ENCODE measurements around the gene CCDC33.

CCDC33 gene

GRCh38 chr15:74265046-74265639, 29.0 kb downstream of the CCDC33 start:
- H3K4me3 ChIP-seq (replicated peaks; ENCODE audit: insufficient read depth, low read length): no peak overlapping the region
- no peak for DNase-seq (ENCODE audit: low read depth in 1 of 2, low spot score in 1 of 2)
- TF ChIP-seq SPI1 (IDR thresholded peaks at IDR 0.05; ENCODE audit: borderline replicate concordance, low read depth) (no peak), POLR2AphosphoS5 (IDR thresholded peaks at IDR 0.05; ENCODE audit: low read depth) (no peak), REST (IDR thresholded peaks at IDR 0.05; ENCODE audit: insufficient replicate concordance, low read depth) (peak; percentile 97)
- TF ChIP-seq, protein P1, sequence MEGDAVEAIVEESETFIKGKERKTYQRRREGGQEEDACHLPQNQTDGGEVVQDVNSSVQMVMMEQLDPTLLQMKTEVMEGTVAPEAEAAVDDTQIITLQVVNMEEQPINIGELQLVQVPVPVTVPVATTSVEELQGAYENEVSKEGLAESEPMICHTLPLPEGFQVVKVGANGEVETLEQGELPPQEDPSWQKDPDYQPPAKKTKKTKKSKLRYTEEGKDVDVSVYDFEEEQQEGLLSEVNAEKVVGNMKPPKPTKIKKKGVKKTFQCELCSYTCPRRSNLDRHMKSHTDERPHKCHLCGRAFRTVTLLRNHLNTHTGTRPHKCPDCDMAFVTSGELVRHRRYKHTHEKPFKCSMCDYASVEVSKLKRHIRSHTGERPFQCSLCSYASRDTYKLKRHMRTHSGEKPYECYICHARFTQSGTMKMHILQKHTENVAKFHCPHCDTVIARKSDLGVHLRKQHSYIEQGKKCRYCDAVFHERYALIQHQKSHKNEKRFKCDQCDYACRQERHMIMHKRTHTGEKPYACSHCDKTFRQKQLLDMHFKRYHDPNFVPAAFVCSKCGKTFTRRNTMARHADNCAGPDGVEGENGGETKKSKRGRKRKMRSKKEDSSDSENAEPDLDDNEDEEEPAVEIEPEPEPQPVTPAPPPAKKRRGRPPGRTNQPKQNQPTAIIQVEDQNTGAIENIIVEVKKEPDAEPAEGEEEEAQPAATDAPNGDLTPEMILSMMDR (IDR thresholded peaks at IDR 0.05; ENCODE audit: insufficient read depth, low read length): no peak
- H3K27ac ChIP-seq (replicated peaks): no peak overlapping the region
- no peaks in the 10 kb centered on the region for H3K27me3 ChIP-seq (ENCODE audit: insufficient read depth, poor library complexity, severe bottlenecking)

GRCh38 chr15:74268020-74268419, 31.9 kb downstream of the CCDC33 start:
- TF ChIP-seq POLR2AphosphoS5 (IDR thresholded peaks at IDR 0.05; ENCODE audit: low read depth): no peak
- no peak overlapping the region for H3K4me3 ChIP-seq (replicated peaks; ENCODE audit: insufficient read depth, low read length)
- H3K27me3 ChIP-seq (ENCODE audit: insufficient read depth, poor library complexity, severe bottlenecking): peaks cover 3% of the 10 kb centered on the region
- no peak for DNase-seq (ENCODE audit: low read depth in 1 of 2, low spot score in 1 of 2)
- H3K27ac ChIP-seq (replicated peaks): no peak overlapping the region

DNA sequence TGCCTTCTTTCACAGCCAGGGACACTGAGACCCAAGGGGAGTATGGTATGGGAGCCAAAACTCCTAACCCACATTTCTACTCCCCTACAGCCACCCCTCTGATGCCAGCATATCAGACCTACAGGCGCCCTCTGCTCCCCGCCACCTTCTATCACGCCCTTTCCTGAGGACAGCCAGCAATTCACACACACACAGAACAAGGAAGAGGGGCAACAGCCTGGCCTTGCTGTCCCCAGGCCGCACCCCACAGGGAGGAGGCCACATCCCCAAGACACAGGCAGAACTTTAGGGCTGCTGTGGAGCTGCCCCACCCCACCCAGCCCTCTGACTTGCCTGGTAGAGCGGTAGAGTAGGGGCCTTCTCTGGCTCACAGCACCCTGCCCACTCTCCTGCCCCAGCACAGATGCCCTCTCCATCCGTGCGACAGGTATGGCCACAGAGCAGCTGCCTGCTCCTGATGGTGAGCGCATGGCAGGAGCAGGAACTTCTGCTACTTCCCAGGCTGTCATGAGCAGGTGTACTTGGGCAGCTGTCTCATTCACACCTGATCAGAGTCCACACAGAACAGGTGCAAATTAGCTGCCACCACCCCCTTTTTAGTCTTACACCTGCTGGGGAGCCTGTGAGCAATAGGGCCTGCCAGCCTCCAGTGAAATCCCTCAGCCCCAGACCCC, 33.4 kb downstream of the CCDC33 start:
- no peak overlapping the region for H3K4me3 ChIP-seq (replicated peaks; ENCODE audit: insufficient read depth, low read length)
- DNase-seq (ENCODE audit: low read depth in 1 of 2, low spot score in 1 of 2): no peak
- no peak overlapping the region for H3K27ac ChIP-seq (replicated peaks)
- TF ChIP-seq GABPA (IDR thresholded peaks at IDR 0.05; ENCODE audit: low read depth) (no peak), POLR2AphosphoS5 (IDR thresholded peaks at IDR 0.05; ENCODE audit: low read depth) (no peak), REST (IDR thresholded peaks at IDR 0.05; ENCODE audit: insufficient replicate concordance, low read depth) (no peak), SPI1 (IDR thresholded peaks at IDR 0.05; ENCODE audit: borderline replicate concordance, low read depth) (no peak)
- TF ChIP-seq, protein P1 (IDR thresholded peaks at IDR 0.05; ENCODE audit: insufficient read depth, low read length): no peak
- H3K27me3 ChIP-seq (ENCODE audit: insufficient read depth, poor library complexity, severe bottlenecking): peaks cover 3% of the 10 kb centered on the region

DNA sequence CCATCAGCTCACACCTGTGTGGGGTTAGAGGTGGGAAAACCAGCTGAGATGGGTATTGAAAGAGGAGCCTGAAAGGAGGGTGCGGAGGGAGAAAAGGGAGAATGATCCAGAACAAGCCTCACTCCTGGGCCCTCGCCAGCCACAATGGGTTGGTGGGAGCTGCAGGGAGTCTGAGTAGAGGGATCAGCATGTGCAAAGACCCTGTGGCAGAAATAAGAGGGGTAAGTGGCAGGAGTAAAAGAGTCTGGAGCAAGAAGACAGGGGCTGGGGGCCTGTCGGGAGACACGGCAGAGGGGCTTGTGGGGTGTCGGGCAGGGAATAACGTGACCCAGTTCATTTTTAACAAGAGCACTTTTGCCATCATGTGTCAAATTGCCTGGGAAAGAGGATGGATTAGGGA, 34.0 kb downstream of the CCDC33 start:
- H3K4me3 ChIP-seq (replicated peaks; ENCODE audit: insufficient read depth, low read length): no peak overlapping the region
- TF ChIP-seq REST (IDR thresholded peaks at IDR 0.05; ENCODE audit: insufficient replicate concordance, low read depth) (no peak), GABPA (IDR thresholded peaks at IDR 0.05; ENCODE audit: low read depth) (no peak), POLR2AphosphoS5 (IDR thresholded peaks at IDR 0.05; ENCODE audit: low read depth) (no peak), SPI1 (IDR thresholded peaks at IDR 0.05; ENCODE audit: borderline replicate concordance, low read depth) (no peak)
- TF ChIP-seq, protein P1 (IDR thresholded peaks at IDR 0.05; ENCODE audit: insufficient read depth, low read length): no peak
- peaks cover 3% of the 10 kb centered on the region for H3K27me3 ChIP-seq (ENCODE audit: insufficient read depth, poor library complexity, severe bottlenecking)
- DNase-seq (ENCODE audit: low read depth in 1 of 2, low spot score in 1 of 2): no peak
- H3K27ac ChIP-seq (replicated peaks): no peak overlapping the region

Data from HL-60 (cell line).